ENCODE measurements around the gene NBAS. TPM values are rescaled to one million over a fixed set of nuclear protein-coding genes. Genes with fewer than 3 reads are reported as not detected.

The NBAS gene
- total and polyA plus RNA-seq, 10 of the 15 experiments (the other 5 are each of a cell fraction or from before 2014, with no cell fraction given) = 4.3 to 32.7 (median 20.8) TPM

GRCh38 chr2:15154297-15154696, 406.8 kb downstream of the NBAS start:
- 36% methylated on average over 5 of the region's 5 CpGs for WGBS (ENCODE audit: insufficient coverage, insufficient replicate concordance, low lambda C conversion rate, missing lambda C conversion rate)
- ChIA-PET POLR2A (no interaction called here), CTCF (no interaction called here), RAD21 (ENCODE audit: unreplicated experiment) (no interaction called here), SMC1A (ENCODE audit: uncharacterized antibody, unreplicated experiment) (no interaction called here)
- BruUV-seq (replicated peaks) = no TSS peak
- Histone ChIP-seq H3K27me3 (replicated peaks in 1 of 2; ENCODE audit: control insufficient read depth in 2 of 2, insufficient read depth in 2 of 2, low read length in 1 of 2) (no peaks in the 10 kb centered on the region), H2AFZ (ENCODE audit: control insufficient read depth, low read depth, low read length) (no peak overlapping the region), H3K4me2 (ENCODE audit: control insufficient read depth, insufficient read depth) (no peak overlapping the region), H4K20me1 (ENCODE audit: control insufficient read depth, insufficient read depth) (no peaks in the 10 kb centered on the region), H3K27ac (ENCODE audit: control insufficient read depth, insufficient read depth) (no peak overlapping the region), H3K4me3 (no peak overlapping the region), H3K4me1 (ENCODE audit: control insufficient read depth, insufficient read depth, low read length) (no peaks in the 10 kb centered on the region), H3K36me3 (ENCODE audit: control insufficient read depth in 2 of 2, insufficient read depth in 2 of 2, low read length in 1 of 2) (no peaks in the 10 kb centered on the region), H3K79me2 (ENCODE audit: control insufficient read depth, insufficient read depth, low read length) (no peaks in the 10 kb centered on the region), H3K9ac (ENCODE audit: control insufficient read depth, insufficient read depth, low read length) (no peak overlapping the region), H3K9me3 (replicated peaks; ENCODE audit: control insufficient read depth, insufficient read depth, low read length) (no peaks in the 10 kb centered on the region)
- intact Hi-C loops (cut with micrococcal nuclease; ENCODE audit: unreplicated experiment) (loop anchor here (10.0 kb wide), 1 partner anchor 421 kb away; no protein-coding TSS in a partner anchor), in situ Hi-C loops (cut with MboI) (no loop called here)
- ATAC-seq (no peak), FAIRE-seq (no peak), DNase-seq (ENCODE audit: low read depth, low spot score) (no peak)
- TF ChIP-seq ELK1 (IDR thresholded peaks at IDR 0.05; ENCODE audit: low read depth, low read length) (no peak), BCL11A (IDR thresholded peaks at IDR 0.05; ENCODE audit: low read depth, low read length) (no peak), CEBPB (IDR thresholded peaks at IDR 0.05; ENCODE audit: borderline replicate concordance in 1 of 2, low read depth in 2 of 2, low read length in 2 of 2) (no peak), IKZF1 (conservative IDR thresholded peaks at IDR 0.05) (no peak), MYC (IDR thresholded peaks at IDR 0.05; ENCODE audit: insufficient read depth, insufficient read length, insufficient replicate concordance, low read length, severe bottlenecking) (no peak), ZNF687 (IDR thresholded peaks at IDR 0.05) (no peak), IRF5 (IDR thresholded peaks at IDR 0.05; ENCODE audit: borderline replicate concordance) (no peak), POU2F2 (IDR thresholded peaks at IDR 0.05; ENCODE audit: borderline replicate concordance, low read depth, low read length) (no peak), GABPA (IDR thresholded peaks at IDR 0.05; ENCODE audit: low read depth) (no peak), FOS (IDR thresholded peaks at IDR 0.05; ENCODE audit: borderline replicate concordance, extremely low read depth, insufficient read length) (no peak), ZNF622 (IDR thresholded peaks at IDR 0.05) (no peak), HSF1 (IDR thresholded peaks at IDR 0.05; ENCODE audit: low read depth, low read length) (no peak), CREB1 (IDR thresholded peaks at IDR 0.05; ENCODE audit: low read depth) (no peak), USF2 (IDR thresholded peaks at IDR 0.05; ENCODE audit: borderline replicate concordance, low read depth, low read length) (no peak), TBL1XR1 (IDR thresholded peaks at IDR 0.05; ENCODE audit: low read depth, low read length) (no peak)

All from GM12878 (cell line).